ENCODE measurements around the gene TEX2.
A peak's percentile ranks its signal among the peaks of the same experiment; 100 is the strongest.
"Not testable (repeated sequence)": the region's sequence is repeated elsewhere in the genome, so short reads cannot be mapped to it uniquely, and the experiment has no call there.

The TEX2 gene

DNA sequence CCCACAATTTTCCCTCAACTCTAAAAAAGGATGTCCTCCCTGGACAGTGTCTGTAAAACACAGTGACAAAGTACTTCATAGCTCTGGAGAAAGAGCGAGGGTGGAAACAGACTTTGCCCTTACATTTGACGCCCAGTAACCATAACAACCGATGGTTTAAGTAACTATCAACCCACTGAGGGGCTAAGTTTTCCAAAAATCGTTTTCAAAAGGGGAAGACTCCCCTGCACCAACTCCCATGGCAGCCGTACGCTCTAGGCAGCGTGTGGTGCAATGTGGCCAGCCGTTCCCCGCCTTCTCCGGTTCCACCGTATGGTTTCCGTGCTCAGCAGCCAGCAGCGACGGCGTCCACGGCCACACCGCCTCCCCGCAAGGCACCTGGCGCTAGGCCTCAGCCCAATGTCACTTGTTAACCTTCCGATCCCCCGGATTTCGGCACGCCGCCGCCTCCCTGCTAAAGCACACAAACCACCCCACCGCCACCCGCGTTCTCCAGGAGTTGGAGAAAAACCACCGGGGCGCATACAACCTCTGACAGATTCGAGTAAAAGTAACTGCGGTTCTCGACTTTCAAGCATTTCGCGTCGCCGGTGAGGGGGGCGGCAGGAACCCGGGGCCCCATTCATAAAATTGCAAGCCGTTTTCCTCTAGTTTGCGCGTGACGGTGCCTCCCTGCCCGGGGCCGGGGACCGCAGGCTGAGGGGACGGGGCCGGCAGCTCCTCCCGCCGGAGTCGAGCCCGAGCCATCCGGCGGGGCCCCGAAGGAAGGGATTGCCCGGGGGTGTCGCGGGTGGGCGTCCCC lies 661 bp downstream of the TEX2 start:
- peak; percentile 60 to 78 (median 69) for DNase-seq

DNA sequence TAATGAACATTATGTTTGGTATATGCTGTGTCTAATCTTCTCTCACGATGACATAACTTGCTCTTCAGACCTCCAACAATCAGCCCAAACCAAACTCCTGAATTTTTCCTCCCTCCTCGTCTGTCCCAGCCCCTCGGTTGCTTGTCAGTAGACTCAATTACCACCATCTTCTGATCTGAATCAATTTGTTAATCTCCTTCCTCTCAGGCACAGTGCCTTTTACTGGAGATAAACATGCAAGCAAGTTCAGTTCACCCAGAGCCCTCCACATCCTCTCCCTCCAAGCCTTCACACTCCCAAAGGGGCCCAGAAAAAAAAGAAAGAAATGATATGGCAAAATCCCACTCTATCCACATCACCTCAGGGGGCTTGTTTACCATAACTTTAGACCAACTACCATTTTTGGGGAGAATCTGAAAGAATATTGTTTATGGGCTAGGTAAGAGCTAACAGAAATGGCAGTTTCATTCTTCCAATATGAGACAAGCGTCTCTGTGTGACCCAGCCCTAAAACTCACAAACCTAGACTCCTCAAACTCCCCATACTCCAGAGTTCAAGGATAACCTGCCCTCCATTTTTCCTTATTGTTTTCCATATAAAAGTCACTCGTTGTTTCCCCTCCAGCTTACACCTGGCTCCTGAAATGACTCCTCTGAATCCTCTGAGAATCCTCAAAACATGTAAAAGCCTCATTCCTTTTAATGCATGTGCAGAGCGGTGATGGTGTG lies 1.5 kb downstream of the TEX2 start:
- peak in 1 of 6 experiments; percentile 19 for DNase-seq

DNA sequence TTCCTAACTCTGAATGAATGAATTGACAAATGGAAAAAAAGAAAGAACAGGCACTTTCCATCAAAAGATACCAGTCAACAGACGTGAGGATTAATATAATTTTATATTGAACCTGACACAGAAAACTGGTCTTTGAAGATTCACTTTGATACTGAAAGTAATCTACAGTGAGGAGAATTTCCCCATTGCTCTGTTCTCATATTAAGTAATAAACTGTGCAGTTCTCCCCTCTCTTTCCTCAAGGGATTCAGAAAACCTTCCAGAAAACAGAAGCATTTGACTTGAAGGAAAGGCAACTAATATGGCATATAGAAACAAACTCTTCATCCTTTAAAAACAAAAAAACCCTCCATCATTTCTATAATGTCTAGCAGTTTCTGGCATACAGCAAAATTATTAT lies 2.2 kb downstream of the TEX2 start:
- DNase-seq: no peak

DNA sequence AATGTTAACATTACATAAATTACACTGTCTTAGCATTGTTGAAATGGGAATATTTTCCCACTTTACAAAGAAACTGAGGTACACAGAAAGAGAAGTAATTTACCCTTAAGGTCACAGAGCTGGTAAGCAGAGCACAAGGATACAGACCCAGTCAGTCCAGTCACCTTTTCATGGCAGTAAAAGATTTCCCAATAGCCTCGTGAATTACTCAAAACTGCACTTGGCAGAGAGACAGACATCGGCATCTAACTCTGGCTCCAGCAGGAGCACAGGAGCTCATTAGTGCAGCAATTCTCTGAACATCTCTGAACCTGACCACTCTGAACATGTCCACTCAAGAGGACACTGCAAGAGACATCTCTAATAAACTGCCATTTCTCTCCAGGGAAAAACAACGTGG lies 3.1 kb downstream of the TEX2 start:
- no peak for DNase-seq

DNA sequence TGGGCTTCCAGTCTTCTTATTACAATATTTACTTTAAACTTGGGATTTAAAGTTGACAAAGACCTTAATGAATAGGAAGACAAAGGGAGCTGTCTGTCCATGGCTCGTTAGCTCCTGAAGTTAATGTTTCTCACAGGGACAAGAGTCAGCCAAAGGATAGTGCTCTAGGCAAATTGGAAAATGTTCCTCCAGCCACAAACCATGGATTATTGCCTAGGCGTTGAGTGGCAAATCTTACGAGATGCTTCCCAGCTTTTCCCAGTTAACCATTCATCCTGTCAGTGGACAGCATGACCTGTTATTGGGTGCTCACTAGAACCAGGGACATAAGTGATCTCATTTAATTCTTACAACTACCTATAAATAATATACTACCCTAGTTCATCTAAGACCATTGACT lies 3.6 kb downstream of the TEX2 start:
- DNase-seq: no peak

DNA sequence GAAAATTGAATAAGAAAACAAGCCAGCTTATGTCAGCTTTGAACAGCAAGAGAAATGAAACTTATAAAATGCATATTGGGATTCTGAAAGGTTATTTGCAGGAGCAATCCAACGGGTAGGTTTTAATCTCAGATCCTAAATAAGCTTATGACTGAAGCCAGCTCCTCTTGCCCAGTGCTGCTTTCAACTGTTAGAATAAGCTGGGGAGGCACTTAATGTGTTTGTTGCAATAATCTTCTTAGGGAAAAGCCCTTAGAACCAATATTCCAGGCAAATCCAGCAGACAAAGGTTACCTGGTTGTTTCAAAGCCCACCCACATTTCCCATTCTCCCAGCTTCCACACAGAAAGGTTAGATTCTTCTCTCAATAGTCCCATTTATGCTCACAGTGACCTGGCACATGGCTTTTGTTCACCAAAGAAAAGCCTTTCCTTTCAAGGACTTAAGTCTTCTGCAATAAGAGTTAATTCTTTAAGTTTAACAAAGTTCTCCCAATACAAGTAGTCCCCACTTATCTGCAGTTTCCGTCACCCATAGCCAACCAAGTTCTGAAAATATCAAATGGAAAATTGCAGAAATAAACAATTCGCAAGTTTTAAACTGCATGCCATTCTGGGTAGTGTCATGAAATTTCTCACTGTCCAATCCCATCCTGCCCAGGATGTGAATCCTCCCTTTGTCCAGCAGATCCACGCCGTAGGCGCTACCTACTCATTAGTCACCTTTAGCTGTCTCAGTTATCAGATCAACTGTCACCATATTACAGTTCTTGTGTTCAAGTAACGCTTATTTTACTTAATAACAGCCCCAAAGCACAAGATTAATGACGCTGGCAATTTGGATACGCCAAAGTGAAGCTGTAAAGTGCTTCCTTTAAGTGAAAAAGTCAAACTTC lies 5.9 kb downstream of the TEX2 start:
- DNase-seq: no peak

DNA sequence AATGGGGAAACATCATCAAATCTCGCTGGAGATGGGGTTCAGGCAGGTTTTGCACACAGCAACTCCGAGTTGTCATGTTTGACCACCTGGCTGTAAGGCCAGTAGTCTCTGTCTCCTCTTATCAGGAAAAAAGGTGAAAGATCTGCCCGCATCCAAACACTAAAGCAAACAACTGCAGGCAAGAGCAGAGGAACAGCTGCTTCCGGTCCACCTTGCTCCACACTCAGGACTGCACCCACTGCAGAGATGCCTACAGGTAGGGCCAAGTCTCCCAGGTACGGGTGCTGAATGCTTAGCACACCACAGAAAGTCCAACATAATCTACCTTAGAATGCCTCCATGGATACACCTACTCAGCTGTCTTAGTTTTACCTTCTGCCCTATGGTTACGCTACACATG lies 7.3 kb downstream of the TEX2 start:
- no peak for DNase-seq

DNA sequence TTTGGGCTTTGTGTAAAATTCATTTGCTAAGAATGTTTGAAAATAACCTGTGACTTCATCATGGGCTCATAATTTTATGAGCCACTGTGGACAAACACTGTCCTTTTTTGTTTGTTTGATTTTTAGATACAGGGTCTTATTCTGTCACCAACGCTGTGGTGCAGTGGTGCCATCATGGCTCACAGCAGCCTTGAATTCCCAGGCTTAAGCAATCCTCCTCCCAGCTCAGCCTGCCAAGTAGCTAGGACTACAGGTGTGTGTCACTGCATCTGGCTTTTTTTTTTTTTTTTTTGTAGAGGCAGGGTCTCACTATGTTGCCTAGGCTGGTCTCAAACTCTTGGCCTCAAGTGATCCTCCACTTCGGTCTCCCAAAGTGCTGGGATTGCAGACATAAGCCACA lies 8.3 kb downstream of the TEX2 start:
- no peak for DNase-seq

DNA sequence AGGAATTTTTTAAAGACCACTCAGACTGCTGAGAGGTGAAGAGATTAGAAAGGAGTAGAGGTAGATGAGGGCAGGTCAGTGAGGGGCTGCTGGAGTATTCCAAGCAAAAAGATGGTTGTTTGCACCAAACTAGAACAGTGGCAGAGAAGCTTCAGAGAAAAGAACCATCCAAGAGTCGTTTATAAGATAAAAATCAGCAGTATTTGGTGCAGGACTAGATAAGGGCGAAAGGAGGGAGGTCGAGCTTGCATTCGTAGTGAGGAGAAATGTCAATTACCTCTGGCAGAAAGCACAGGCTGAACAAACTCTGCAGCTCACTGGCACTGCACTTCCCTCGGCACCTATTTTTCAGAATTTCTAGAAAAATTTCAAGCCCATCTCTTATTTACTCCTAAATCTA lies 9.6 kb downstream of the TEX2 start:
- no peak for DNase-seq

DNA sequence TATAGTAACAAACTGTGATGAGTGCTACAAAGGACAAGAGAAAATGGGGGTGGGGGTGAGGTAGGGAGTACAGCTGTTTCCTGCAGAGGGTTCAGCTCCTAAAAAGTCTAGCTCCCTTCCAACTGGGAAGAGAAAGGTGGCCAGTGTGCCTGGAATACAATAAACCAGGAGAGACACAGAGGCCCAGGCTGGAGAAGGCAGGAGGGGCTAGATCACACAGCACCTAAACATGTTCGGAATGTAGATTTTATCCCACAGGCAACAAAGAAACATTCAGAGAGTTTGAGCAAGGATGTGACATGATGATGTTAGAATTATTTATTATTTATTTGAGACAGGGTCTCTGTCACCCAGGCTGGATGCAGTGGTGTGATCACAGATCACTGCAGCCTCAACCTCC lies 10.2 kb downstream of the TEX2 start:
- DNase-seq: no peak

DNA sequence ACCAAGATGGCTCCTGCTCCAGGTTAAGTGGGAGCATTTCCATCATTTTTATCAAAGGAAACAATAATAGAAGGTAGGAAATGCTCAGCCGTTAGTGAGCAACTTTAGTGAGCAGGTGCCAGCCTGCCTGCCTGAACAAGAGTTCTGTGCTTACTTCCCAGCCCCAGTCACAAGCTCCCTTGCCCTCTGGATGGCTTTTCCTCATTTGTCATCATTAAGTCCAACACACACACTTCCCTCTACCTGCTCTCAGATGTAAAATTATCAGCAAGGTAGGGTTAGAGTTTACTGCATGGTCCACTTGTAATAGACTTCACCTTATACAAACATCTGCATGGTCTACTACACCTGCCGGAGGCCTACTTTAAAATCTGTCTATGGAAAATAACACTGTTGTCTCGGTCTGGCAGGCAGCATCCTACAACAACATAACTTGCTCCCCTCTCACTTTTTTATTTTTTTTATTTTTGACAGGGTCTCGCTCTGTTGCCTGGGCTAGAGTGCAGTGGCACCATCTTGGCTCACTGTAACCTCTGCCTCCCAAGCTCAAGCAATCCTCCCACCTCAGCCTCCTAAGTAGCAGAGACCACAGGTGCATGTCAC lies 12.7 kb downstream of the TEX2 start:
- DNase-seq: no peak

DNA sequence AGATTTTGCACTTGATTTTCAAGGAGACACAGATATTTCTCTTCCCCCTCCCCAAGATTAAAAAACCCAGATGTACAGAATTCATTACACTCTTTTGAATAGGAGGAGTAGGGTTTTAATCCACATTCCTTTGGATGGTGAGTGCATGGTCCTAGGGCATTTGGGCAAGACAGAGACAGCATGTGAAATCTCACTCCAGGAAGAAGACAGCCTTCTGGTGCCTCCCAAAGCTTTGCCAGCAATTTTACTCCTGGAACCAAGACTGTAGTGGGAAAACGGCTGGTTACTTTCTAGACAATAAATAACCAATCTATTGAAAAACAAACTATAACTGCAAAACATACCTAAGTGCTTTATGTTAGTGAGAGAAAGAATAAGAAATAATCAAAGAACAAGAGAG lies 15.2 kb downstream of the TEX2 start:
- no peak for DNase-seq

DNA sequence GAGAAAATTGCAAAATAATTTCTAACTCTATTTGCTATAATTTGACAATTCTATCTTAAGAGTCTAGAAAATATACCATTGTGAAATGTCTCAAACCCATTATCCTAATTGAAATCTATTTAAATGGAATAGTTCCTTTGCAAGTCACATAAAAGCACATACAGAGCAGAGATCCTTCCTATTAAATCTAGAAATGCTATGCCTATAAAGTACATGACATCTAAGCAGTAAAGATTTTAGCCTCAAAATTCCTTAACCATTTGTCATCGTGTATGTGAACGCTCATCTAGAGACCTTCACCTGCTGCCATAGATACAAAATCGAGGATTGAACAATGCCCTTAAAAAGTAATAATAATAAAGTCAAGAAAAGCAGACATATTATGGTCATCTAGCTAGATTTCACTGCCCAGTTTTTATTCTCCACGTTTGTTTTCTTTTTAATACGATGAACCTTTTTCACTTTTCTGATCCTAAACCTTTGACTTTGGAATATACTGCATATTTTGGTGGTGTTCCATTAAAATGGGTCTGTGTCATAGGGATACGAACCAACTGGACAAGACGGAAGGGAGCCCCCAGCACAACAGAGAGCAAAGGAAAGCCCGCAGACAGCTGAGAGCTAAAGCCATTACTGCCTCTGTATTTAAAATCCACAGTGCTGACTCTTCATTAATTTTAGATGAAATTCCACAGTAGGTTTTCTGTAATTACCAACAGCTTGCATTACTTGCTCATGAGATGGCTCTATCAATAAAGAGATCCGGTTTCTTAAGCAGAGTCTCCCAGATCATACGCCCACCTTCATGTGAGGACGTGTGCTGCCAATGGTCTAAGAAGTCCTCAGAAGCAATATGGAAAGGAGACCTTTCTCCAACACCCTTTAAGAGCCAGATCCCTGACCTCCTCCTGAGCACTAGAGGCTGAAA lies 17.6 kb downstream of the TEX2 start:
- no peak for DNase-seq

DNA sequence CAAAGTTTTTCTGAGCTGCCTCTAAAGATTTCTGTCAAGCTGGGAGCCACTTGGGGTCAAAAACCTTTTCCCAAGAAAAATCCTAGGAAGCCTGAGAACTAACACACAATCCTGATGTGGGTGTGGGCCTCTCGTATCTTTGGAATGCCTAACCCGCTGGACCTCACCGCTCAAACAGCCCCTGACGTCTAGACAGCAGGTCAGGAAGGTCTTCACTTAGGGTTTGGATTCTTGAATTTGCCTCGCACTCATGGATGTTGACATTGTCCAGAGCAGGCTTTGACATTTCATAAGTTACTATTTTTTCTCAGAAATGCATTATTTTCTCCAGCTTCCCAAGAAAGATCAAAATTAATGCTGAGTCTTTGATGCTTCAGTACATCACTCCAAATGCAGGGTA lies 18.9 kb downstream of the TEX2 start:
- no peak for DNase-seq

DNA sequence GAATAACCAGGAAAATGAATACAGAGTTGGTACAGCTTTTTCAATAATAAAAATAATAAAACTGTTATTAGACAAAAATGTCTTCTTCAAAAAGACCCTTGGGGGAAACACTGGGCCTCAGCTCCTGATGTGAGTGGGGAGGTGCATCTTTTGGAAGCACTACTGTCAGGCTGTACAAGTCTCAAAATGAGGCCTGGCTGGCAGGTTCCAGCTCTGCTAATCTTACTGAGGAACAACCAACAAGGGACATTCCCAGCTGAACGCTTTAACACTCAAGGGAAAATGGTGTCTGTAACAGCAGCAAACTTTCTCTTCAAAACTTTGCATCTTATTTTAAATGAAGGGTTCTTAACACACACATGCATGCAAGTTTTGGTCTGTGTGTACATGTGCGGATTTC lies 19.7 kb downstream of the TEX2 start:
- no peak for DNase-seq

DNA sequence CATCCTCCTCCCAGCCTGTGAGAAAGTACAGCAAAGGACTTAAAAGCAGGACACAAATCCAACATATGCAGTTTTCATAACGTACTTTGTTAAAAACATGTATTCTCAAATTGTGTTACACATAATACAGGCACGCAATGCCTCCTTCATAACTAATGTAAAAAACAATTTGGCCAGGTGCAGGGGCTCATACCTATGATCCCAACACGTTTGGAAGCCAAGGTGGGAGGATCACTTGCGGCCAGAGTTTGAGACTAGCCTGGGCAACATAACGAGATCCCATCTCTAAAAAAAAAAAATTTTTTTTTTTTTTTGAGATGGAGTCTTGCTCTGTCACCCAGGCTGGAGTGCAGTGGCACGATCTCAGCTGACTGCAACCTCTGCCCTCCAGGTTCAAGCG lies 20.4 kb downstream of the TEX2 start:
- no peak for DNase-seq

DNA sequence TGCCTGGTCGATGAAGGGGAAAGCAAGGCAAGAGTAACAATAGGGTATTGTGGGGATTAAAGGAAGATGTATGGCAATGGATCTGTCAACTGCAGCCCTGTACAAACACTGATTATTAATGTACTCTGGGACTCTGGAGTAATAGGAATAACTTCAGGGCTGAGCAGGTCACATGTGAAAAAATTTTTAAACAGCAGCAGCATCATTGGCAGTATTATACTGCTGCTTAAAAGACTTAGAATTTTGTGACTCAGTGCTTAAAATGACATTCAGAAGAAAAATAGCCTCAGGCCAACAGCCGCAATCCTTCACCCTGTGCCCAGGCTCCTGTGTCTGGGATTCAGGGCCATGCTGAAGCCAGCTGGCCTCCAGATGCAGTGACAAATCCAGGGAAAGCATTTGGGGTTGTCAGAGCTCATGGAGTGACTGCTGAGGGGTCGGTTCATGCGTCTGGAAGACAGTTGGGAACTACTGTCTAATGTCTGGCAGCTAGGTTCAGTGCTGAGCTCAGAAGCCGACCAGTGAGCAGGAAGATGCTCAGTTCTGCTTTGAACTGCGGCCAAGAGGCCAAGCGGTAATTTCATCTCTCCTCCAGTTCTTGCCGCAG lies 22.2 kb downstream of the TEX2 start:
- no peak for DNase-seq

DNA sequence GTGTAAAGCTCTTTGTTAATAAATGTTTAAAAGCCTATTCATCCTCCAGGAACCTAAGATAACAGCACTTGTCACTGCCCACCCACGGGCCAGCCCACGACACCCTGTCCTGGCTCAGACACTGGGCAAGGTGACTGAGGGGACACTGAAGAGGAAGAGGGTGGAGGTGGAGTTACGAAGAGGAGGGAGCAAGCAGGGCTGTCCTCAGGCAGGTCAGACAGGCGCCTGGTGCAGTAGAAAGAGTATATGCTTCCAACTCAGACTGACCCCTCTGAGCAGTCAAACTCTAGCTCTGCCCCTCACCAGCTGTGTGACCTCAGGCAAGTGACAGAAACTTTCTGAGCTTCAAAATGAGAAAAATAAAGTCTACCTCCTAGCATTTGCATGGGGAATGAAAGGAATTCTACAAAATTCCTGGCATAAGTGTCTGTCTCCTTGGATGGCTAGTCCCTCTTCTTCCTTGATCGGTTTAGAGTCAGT lies 22.8 kb downstream of the TEX2 start:
- DNase-seq: no peak

DNA sequence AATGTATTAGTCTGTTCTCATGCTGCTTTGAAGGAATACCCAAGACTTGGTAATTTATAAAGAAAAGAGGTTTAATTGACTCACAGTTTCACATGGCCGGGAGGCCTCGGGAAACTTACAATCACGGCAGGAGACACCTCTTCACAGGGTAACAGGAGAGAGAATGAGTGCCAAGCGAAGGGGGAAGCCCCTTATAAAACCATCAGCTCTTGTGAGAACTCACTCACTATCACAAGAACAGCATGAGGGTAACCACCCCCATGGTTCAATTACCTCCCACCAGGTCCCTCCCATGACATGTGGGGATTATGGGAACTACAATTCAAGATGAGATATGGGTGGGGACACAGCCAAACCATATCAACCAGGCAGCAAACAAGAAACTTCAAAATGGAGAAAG lies 24.6 kb downstream of the TEX2 start:
- not testable (repeated sequence) for DNase-seq

DNA sequence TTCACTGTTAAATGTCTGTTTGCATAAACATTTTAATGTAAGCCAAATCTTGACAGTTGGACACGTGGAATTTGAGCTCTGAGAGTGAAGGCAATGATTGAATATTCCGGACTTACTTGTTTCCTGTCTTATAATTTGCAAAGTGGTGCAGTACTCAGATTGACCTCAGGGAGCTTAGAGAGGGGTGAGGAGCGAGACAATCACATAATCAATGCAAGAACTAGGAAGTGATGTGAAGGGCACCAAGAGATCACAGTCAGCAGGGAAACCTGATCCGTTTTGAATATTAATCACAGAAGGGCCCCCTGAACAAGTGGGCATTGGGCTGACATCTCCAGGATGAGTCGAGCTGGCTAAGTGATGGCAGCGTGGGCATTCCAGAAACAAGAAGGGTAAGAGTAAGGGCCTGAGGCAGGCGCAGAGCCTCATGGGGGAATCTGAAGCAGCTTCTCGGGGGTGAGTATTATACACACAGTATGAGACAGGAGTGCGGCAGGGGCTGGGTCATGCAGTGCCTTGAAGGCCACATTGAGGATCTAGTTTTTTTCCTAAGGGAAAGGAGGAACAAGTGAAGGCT lies 26.1 kb downstream of the TEX2 start:
- DNase-seq: no peak

DNA sequence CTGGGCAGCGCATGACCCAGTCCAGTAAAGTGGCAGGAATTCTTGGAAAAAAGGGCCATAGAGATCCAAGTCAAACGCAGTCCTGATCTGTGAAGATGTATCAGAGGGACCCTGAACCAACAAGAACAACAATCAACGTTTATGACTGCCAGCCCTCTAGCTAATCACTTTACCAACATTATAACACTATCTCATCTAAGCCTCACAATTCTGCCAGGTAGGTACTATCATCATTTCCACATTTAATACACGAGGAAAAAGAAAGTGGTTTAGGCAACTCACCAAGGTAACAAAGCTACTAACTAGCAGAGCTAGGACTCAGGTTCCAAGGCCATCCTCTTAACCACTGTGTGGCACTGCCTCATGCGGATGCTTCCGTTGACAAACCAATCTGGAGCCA lies 28.1 kb downstream of the TEX2 start:
- DNase-seq: no peak

All from stimulated activated naive CD4-positive, alpha-beta T cell (primary cell).